SK-N-SH (cell line): ENCODE data around the gene C1orf52. TPM values are rescaled to one million over a fixed set of nuclear protein-coding genes. Genes with fewer than 3 reads are reported as not detected.
A peak's percentile ranks its signal among the peaks of the same experiment; 100 is the strongest.

Experiments used
- CTCF ChIA-PET: fragments of 300-600, 350-600 bp; formaldehyde crosslinking; extraction: SDS; loops from one replicate; lab custom pipeline; 2021; lab: Yijun Ruan, JAX
- POLR2A ChIA-PET: fragments of 350-600 bp; sonication (Branson Sonifier 250); formaldehyde crosslinking; extraction: SDS; loops from one replicate; lab custom pipeline; 2020; ENCODE audit warnings: antibody characterized with exemption, inconsistent platforms; lab: Yijun Ruan, JAX
- DNase-seq: peaks from one replicate; pipeline ENCODE4 v3.0.0; 2012
- H2AFZ ChIP-seq: fragments of 200-600 bp; sonication (generic); 2 replicates; pipeline ENCODE4 v1.8.1; 2016; ENCODE audit warnings: antibody characterized with exemption, mild to moderate bottlenecking, low read depth
- H3F3A ChIP-seq: fragments of 200-600 bp; sonication (generic); replicated peaks from 2 replicates; pipeline ENCODE3; 2016; ENCODE audit warnings: antibody characterized with exemption, mild to moderate bottlenecking; ENCODE audit not compliant: insufficient read depth
- H3K27ac ChIP-seq, 2 experiments: fragments of 200-500 bp in 1 of 2; fragments of 200-600 bp in 1 of 2; sonication (Bioruptor generic) in 1 of 2; sonication (generic), shearing (Covaris generic) in 1 of 2; 2 replicates each; pipeline versions ENCODE4 v1.5.1 to v1.6.1; 2014 to 2016; ENCODE audit warnings: low read depth in 2 of 2, inconsistent platforms in 1 of 2, low read length in 1 of 2, mild to moderate bottlenecking in 1 of 2, mixed read lengths in 1 of 2
- H3K27me3 ChIP-seq: fragments of 200-600 bp; sonication (generic), shearing (Covaris generic); 2 replicates; pipeline ENCODE4 v1.6.1; 2016; ENCODE audit warnings: mixed run types; ENCODE audit not compliant: insufficient read depth
- H3K36me3 ChIP-seq, 2 experiments: fragments of 200-500 bp in 1 of 2; fragments of 200-600 bp in 1 of 2; sonication (Bioruptor generic) in 1 of 2; sonication (generic) in 1 of 2; replicated peaks in 1 of 2; 2 replicates each; pipeline versions ENCODE3 to v1.5.1; 2014 to 2016; ENCODE audit warnings: low read length in 1 of 2, mild to moderate bottlenecking in 1 of 2; ENCODE audit not compliant: insufficient read depth in 2 of 2, control insufficient read depth in 1 of 2
- H3K4me1 ChIP-seq, 2 experiments: fragments of 200-500 bp in 1 of 2; fragments of 200-600 bp in 1 of 2; sonication (Bioruptor generic) in 1 of 2; sonication (generic), shearing (Covaris generic) in 1 of 2; 2 replicates each; pipeline versions ENCODE4 v1.5.1 to v1.6.1; 2014 to 2016; ENCODE audit warnings: low read depth in 1 of 2, low read length in 1 of 2, mixed run types in 1 of 2; ENCODE audit not compliant: insufficient read depth in 2 of 2, control insufficient read depth in 1 of 2
- H3K4me2 ChIP-seq: fragments of 200-600 bp; sonication (generic), shearing (Covaris generic); 2 replicates; pipeline ENCODE4 v1.6.1; 2017; ENCODE audit warnings: mixed run types
- H3K4me3 ChIP-seq, 2 experiments: fragments of 200-500 bp in 1 of 2; fragments of 200-600 bp in 1 of 2; sonication (Bioruptor generic) in 1 of 2; sonication (generic), shearing (Covaris generic) in 1 of 2; 2 replicates each; pipeline versions ENCODE4 v1.5.1 to v1.8.1; 2014 to 2016; ENCODE audit warnings: low read depth in 2 of 2, inconsistent platforms in 1 of 2, low read length in 1 of 2, mild to moderate bottlenecking in 1 of 2, mixed read lengths in 1 of 2, moderate library complexity in 1 of 2
- H3K79me2 ChIP-seq: fragments of 200-600 bp; sonication (generic); 2 replicates; pipeline ENCODE4 v1.8.1; 2017; ENCODE audit warnings: mild to moderate bottlenecking; ENCODE audit not compliant: insufficient read depth
- H3K9ac ChIP-seq: fragments of 200-600 bp; sonication (generic); 2 replicates; pipeline ENCODE4 v1.6.1; 2017; ENCODE audit warnings: mixed run types
- H3K9me2 ChIP-seq: fragments of 200-600 bp; sonication (generic); 2 replicates; pipeline ENCODE4 v1.6.1; 2017; ENCODE audit warnings: mixed run types
- H3K9me3 ChIP-seq: fragments of 200-600 bp; sonication (generic); 2 replicates; pipeline ENCODE4 v1.6.1; 2017; ENCODE audit warnings: mixed run types, mild to moderate bottlenecking, moderate library complexity
- H4K20me1 ChIP-seq: fragments of 200-600 bp; sonication (generic); 2 replicates; pipeline ENCODE4 v1.6.1; 2017; ENCODE audit warnings: mild to moderate bottlenecking, mixed run types; ENCODE audit not compliant: insufficient read depth
- CHD2 ChIP-seq: fragments of 150-350 bp; IDR thresholded peaks from 2 replicates; pipeline ENCODE4 v1.6.1; 2018; ENCODE audit warnings: low read length; ENCODE audit not compliant: partially characterized antibody
- FOSL2 ChIP-seq: IDR thresholded peaks from 2 replicates; pipeline ENCODE4 v1.4.0; 2012; ENCODE audit warnings: low read depth, mild to moderate bottlenecking, moderate library complexity, borderline replicate concordance
- FOXM1 ChIP-seq: IDR thresholded peaks from 2 replicates; pipeline ENCODE4 v1.4.0; 2012; ENCODE audit warnings: low read depth, mild to moderate bottlenecking
- GATA2 ChIP-seq: sonication (generic); formaldehyde crosslinking; IDR thresholded peaks from 2 replicates; pipeline ENCODE4 v1.5.0; 2020; ENCODE audit warnings: mild to moderate bottlenecking, missing genetic modification reagents
- MXI1 ChIP-seq: IDR thresholded peaks from 2 replicates; pipeline ENCODE4 v1.6.1; 2012; ENCODE audit warnings: mild to moderate bottlenecking, low read depth, low read length, improper control_type of control experiment
- NRF1 ChIP-seq: IDR thresholded peaks from 2 replicates; pipeline ENCODE4 v1.6.1; 2012; ENCODE audit warnings: low read depth, mild to moderate bottlenecking, low read length
- PBX3 ChIP-seq: IDR thresholded peaks from 2 replicates; pipeline ENCODE4; 2012
- POLR2AphosphoS5 ChIP-seq: IDR thresholded peaks from 2 replicates; pipeline ENCODE4 v1.6.1; 2012; ENCODE audit warnings: low read depth, low read length
- RAD21 ChIP-seq: IDR thresholded peaks from 2 replicates; pipeline ENCODE4 v1.6.1; 2012; ENCODE audit warnings: mild to moderate bottlenecking, low read length
- RCOR1 ChIP-seq: fragments of 150-350 bp; IDR thresholded peaks from 2 replicates; pipeline ENCODE4 v1.6.1; 2017; ENCODE audit warnings: antibody characterized with exemption, low read length
- RFX5 ChIP-seq: IDR thresholded peaks from 2 replicates; pipeline ENCODE4 v1.6.1; 2012; ENCODE audit warnings: mild to moderate bottlenecking, improper control_type of control experiment, low read length
- SMC3 ChIP-seq: IDR thresholded peaks from 2 replicates; pipeline ENCODE4 v1.6.1; 2012; ENCODE audit warnings: low read depth, low read length, improper control_type of control experiment
- TCF12 ChIP-seq: IDR thresholded peaks from 2 replicates; pipeline ENCODE4 v1.4.0; 2012
- USF2 ChIP-seq: fragments of 150-350 bp; IDR thresholded peaks from 2 replicates; pipeline ENCODE4 v1.6.1; 2017; ENCODE audit warnings: antibody characterized with exemption, low read length, low read depth, borderline replicate concordance
- WGBS: methylation state at CpG from one replicate; pipeline ENCODE4 v1.1.6; 2017; ENCODE audit warnings: low lambda C conversion rate; 5-methylcytosine and 5-hydroxymethylcytosine counted together
- polyA plus RNA-seq, 3 experiments: library from polyadenylated mRNA; depleted of rRNA; stranded (reverse); fragments of >200 nt; gene quantifications; 2 replicates each; pipeline ENCODE4 v1.2.3, GENCODE V29; 2012

Gene C1orf52
- polyA plus RNA-seq, 1 of the 3 experiments (the other 2 are of a cell fraction) = 23.4 TPM

- Histone ChIP-seq H3K27me3 (no peaks in the 10 kb centered on the region), H3K36me3 (no peaks in the 10 kb centered on the region), H3K4me1 (peaks cover 10 to 34% of the 10 kb centered on the region in 2 experiments; a peak in 3 of 4 replicates), H3K4me2 (0 out of 2 replicates have a peak overlapping the region, but pooled peaks have one; percentile 23), H3K79me2 (no peaks in the 10 kb centered on the region), H3K4me3 (no peak overlapping the region), H2AFZ (peak overlapping the region; percentile 78; the same call in 1 of the 2 replicates), H3K9ac (no peak overlapping the region), H3K9me2 (no peaks in the 10 kb centered on the region), H3K27ac (peak overlapping the region in 1 of 2 experiments; percentile 75; a peak in 2 of 4 replicates), H3K9me3 (no peaks in the 10 kb centered on the region), H3F3A (no peaks in the 10 kb centered on the region), H4K20me1 (no peaks in the 10 kb centered on the region)
- 53% methylated on average over 4 of the region's 4 CpGs for WGBS
- POLR2A ChIA-PET = no interaction called here
- CTCF ChIA-PET = interaction anchor here (1.0 to 4.3 kb wide), 6 partner anchors 11 to 299 kb away, joined by 3 to 23 read pairs (median 9); partner anchors contain the start of gene C1orf52
- DNase-seq = peak; percentile 21
- peak; percentile 31; the same call in 1 of the 2 replicates for TF ChIP-seq PBX3
- no peak for TF ChIP-seq RCOR1
- TF ChIP-seq RAD21 = no peak
- no peak for TF ChIP-seq FOSL2
These were observed 15.0 kb downstream of the C1orf52 start for GRCh38 chr1:85244271-85245061.

- no peak for DNase-seq
- no peaks in the 10 kb centered on the region for H4K20me1 ChIP-seq
- peaks cover 10 to 34% of the 10 kb centered on the region in 2 experiments; a peak in 3 of 4 replicates for H3K4me1 ChIP-seq
- no peak overlapping the region for H3K27ac ChIP-seq
- no peaks in the 10 kb centered on the region for H3K27me3 ChIP-seq
- no peak overlapping the region for H3K4me2 ChIP-seq
- no peaks in the 10 kb centered on the region for H3K36me3 ChIP-seq
- TF ChIP-seq TCF12 (no peak), FOSL2 (no peak), POLR2AphosphoS5 (no peak), USF2 (no peak)
- no peaks in the 10 kb centered on the region for H3F3A ChIP-seq
- no peaks in the 10 kb centered on the region for H3K9me2 ChIP-seq
- no peak overlapping the region for H3K9ac ChIP-seq
- no peak overlapping the region for H3K4me3 ChIP-seq
- no peak overlapping the region for H2AFZ ChIP-seq
- ChIA-PET CTCF (interaction anchor here (2.2 to 4.3 kb wide), 4 partner anchors 12 to 298 kb away, joined by 6 to 23 read pairs (median 9); no protein-coding TSS in a partner anchor), POLR2A (no interaction called here)
- H3K79me2 ChIP-seq = no peaks in the 10 kb centered on the region
- H3K9me3 ChIP-seq = no peaks in the 10 kb centered on the region
These were observed 16.1 kb downstream of the C1orf52 start for GRCh38 chr1:85243372-85243771.

- ChIA-PET POLR2A (no interaction called here), CTCF (interaction anchor here (1.1 to 1.6 kb wide), 3 partner anchors 14 to 296 kb away, joined by 4 to 6 read pairs (median 5); partner anchors contain the start of gene C1orf52)
- Histone ChIP-seq H3K27ac (no peak overlapping the region), H3K27me3 (peaks cover 8% of the 10 kb centered on the region; the same call in 1 of the 2 replicates), H3K9me3 (no peaks in the 10 kb centered on the region), H3K9me2 (no peaks in the 10 kb centered on the region), H3K4me3 (no peak overlapping the region), H3K36me3 (no peaks in the 10 kb centered on the region), H3K79me2 (no peaks in the 10 kb centered on the region), H3K4me1 (peaks cover 10 to 33% of the 10 kb centered on the region in 2 experiments; a peak in 3 of 4 replicates), H3F3A (no peaks in the 10 kb centered on the region), H3K4me2 (no peak overlapping the region), H3K9ac (no peak overlapping the region), H4K20me1 (no peaks in the 10 kb centered on the region), H2AFZ (no peak overlapping the region)
- no peak for DNase-seq
- 47% methylated on average over 1 of the region's 1 CpG for WGBS
- no peak for TF ChIP-seq CHD2
- TF ChIP-seq FOXM1 = no peak
- no peak for TF ChIP-seq GATA2 (CRISPR knock-in tag)
- no peak for TF ChIP-seq NRF1
- no peak for TF ChIP-seq MXI1
- TF ChIP-seq RCOR1 = no peak
- TF ChIP-seq SMC3 = no peak
- TF ChIP-seq PBX3 = no peak
- TF ChIP-seq RFX5 = no peak
These were observed 18.8 kb downstream of the C1orf52 start for GRCh38 chr1:85240643-85241042.
